Astrocyte of the spinal cord (primary cell): ENCODE results near the gene DNAI7.

ENCODE experiments used
- DNase-seq: peaks from one replicate; pipeline ENCODE4 v3.0.0; 2011; ENCODE audit warnings: low read depth, low spot score
- H3K4me3 ChIP-seq: 2 replicates; pipeline ENCODE4 v1.5.1; 2011; ENCODE audit warnings: low read depth, mild to moderate bottlenecking, low read length, moderate library complexity
- CTCF ChIP-seq: IDR thresholded peaks from 2 replicates; pipeline ENCODE4 v1.5.1; 2012; ENCODE audit warnings: low read depth, mild to moderate bottlenecking, low read length, inconsistent platforms
- in situ Hi-C: cut with HindIII; loops from 2 replicates; pipeline ENCODE4 v1.10.0; 2017; ENCODE audit warnings: low sequenced_read_pairs

DNAI7 gene

GRCh38 chr12:25124493-25124892 lies 70.5 kb downstream of the DNAI7 start:
- in situ Hi-C loops: no loop called here
- no peak for DNase-seq
- TF ChIP-seq CTCF: no peak
- no peak overlapping the region for H3K4me3 ChIP-seq

GRCh38 chr12:25123126-25123525 lies 71.8 kb downstream of the DNAI7 start:
- no peak for DNase-seq
- in situ Hi-C loops: no loop called here
- no peak overlapping the region for H3K4me3 ChIP-seq
- no peak for TF ChIP-seq CTCF

GRCh38 chr12:25121916-25122315 lies 73.0 kb downstream of the DNAI7 start:
- no peak for TF ChIP-seq CTCF
- DNase-seq: peak; percentile 43
- in situ Hi-C loops: no loop called here

GRCh38 chr12:25121110-25121509 lies 73.8 kb downstream of the DNAI7 start:
- no peak for DNase-seq
- in situ Hi-C loops: no loop called here

More at GRCh38 chr12:25121916-25122315, 73.0 kb downstream of the DNAI7 start:
- no peak overlapping the region for H3K4me3 ChIP-seq

GRCh38 chr12:25119020-25119419 lies 75.9 kb downstream of the DNAI7 start:
- in situ Hi-C loops: no loop called here
- H3K4me3 ChIP-seq: no peak overlapping the region
- peak; percentile 19 for TF ChIP-seq CTCF
- DNase-seq: no peak

More at GRCh38 chr12:25121110-25121509, 73.8 kb downstream of the DNAI7 start:
- H3K4me3 ChIP-seq: no peak overlapping the region
- TF ChIP-seq CTCF: no peak

- no peak for DNase-seq
- no peak overlapping the region for H3K4me3 ChIP-seq
- in situ Hi-C loops: no loop called here
- TF ChIP-seq CTCF: no peak
Measured at GRCh38 chr12:25115677-25116076, 79.3 kb downstream of the DNAI7 start.

GRCh38 chr12:25113651-25114050 lies 81.3 kb downstream of the DNAI7 start:
- TF ChIP-seq CTCF: no peak
- DNase-seq: no peak
- in situ Hi-C loops: no loop called here
- no peak overlapping the region for H3K4me3 ChIP-seq
